Fibroblast of lung (primary cell): ENCODE data around the gene CLPTM1. TPM values are rescaled to one million over a fixed set of nuclear protein-coding genes. Genes with fewer than 3 reads are reported as not detected.

Experiments used
- DNase-seq, 2 donors: peaks; one replicate each; pipeline versions ENCODE4 v3.0.0 to v3.0.0-alpha.2; 2010; ENCODE audit warnings: low read depth in 2 of 2
- H2AFZ ChIP-seq: 2 replicates; pipeline ENCODE4 v1.5.1; 2012; ENCODE audit warnings: low read length, control low read depth, inconsistent platforms
- H3K27ac ChIP-seq: 2 replicates; pipeline ENCODE4 v1.5.1; 2011; ENCODE audit warnings: low read length, control low read depth; ENCODE audit not compliant: insufficient read depth
- H3K27me3 ChIP-seq: 2 replicates; pipeline ENCODE4 v1.5.1; 2011; ENCODE audit warnings: mild to moderate bottlenecking, low read length; ENCODE audit not compliant: control insufficient read depth, insufficient read depth
- H3K36me3 ChIP-seq: 2 replicates; pipeline ENCODE4 v1.5.1; 2011; ENCODE audit warnings: low read length; ENCODE audit not compliant: control insufficient read depth, insufficient read depth
- H3K4me1 ChIP-seq: 2 replicates; pipeline ENCODE4 v1.5.1; 2011; ENCODE audit warnings: low read length; ENCODE audit not compliant: control insufficient read depth, insufficient read depth; ENCODE audit errors: extremely low read depth
- H3K4me2 ChIP-seq: 2 replicates; pipeline ENCODE4 v1.5.1; 2011; ENCODE audit warnings: low read length, control low read depth; ENCODE audit not compliant: insufficient read depth; ENCODE audit errors: extremely low read depth
- H3K4me3 ChIP-seq, 4 experiments: fragments of 200-600 bp in 1 of 4; sonication (generic) in 1 of 4; replicated peaks in 1 of 4; 2 replicates each; pipeline ENCODE4 v1.5.1; 2011 to 2016; ENCODE audit warnings: low read length in 4 of 4, low read depth in 3 of 4, mild to moderate bottlenecking in 3 of 4, control low read depth in 2 of 4, inconsistent platforms in 1 of 4, mixed read lengths in 1 of 4; ENCODE audit not compliant: insufficient read depth in 1 of 4; ENCODE audit errors: control extremely low read depth in 1 of 4
- H3K79me2 ChIP-seq: 2 replicates; pipeline ENCODE4 v1.5.1; 2012; ENCODE audit warnings: mild to moderate bottlenecking, low read length, inconsistent platforms; ENCODE audit not compliant: control insufficient read depth, insufficient read depth
- H3K9ac ChIP-seq: 2 replicates; pipeline ENCODE4 v1.5.1; 2011; ENCODE audit warnings: mild to moderate bottlenecking, low read length, control low read depth; ENCODE audit not compliant: insufficient read depth
- H3K9me3 ChIP-seq: 2 replicates; pipeline ENCODE4 v1.5.1; 2012; ENCODE audit warnings: low read depth, low read length; ENCODE audit not compliant: control insufficient read depth, insufficient read depth
- H4K20me1 ChIP-seq: 2 replicates; pipeline ENCODE4 v1.5.1; 2011; ENCODE audit warnings: low read length; ENCODE audit not compliant: control insufficient read depth, insufficient read depth; ENCODE audit errors: extremely low read depth
- CTCF ChIP-seq, 2 donors: IDR thresholded peaks in 1 of 2; conservative IDR thresholded peaks in 1 of 2; 1 replicate in 1 of 2; 2 replicates in 1 of 2; pipeline ENCODE4 v1.5.1; 2011 to 2012; ENCODE audit warnings: low read length in 2 of 2, control low read depth in 1 of 2, inconsistent platforms in 1 of 2, low read depth in 1 of 2, mild to moderate bottlenecking in 1 of 2
- EZH2 ChIP-seq: IDR thresholded peaks from 2 replicates; pipeline ENCODE4 v1.5.1; 2012; ENCODE audit warnings: low read length, control low read depth, mild to moderate bottlenecking; ENCODE audit errors: missing control alignments
- polyA plus RNA-seq, 2 donors: library from polyadenylated mRNA; depleted of rRNA in 1 of 2; stranded (reverse) in 1 of 2; unstranded in 1 of 2; fragments of >200 nt; gene quantifications; 2 replicates each; pipeline ENCODE4 v1.2.1, GENCODE V29; 2011 to 2012; ENCODE audit warnings: missing spikeins in 1 of 2
- total RNA-seq: library from RNA; depleted of rRNA; stranded (reverse); fragments of >200 nt; gene quantifications from 2 replicates; pipeline ENCODE4 v1.2.1, GENCODE V29; 2014

CLPTM1 gene
- total and polyA plus RNA-seq, 2 donors (not counting 1 experiment from before 2014, with no cell fraction given), result 46.7 to 54.4 TPM

GRCh38 chr19:45040059-45040771 is 85.0 kb downstream of the CLPTM1 start:
- Histone ChIP-seq H3K79me2 (peaks cover 43% of the 10 kb centered on the region), H3K36me3 (peaks cover 15% of the 10 kb centered on the region), H3K4me2 (peak overlapping the region; percentile 98), H3K27ac (peak overlapping the region; percentile 18), H2AFZ (no peak overlapping the region), H3K27me3 (no peaks in the 10 kb centered on the region), H3K9me3 (no peaks in the 10 kb centered on the region), H3K4me3 (peak overlapping the region; percentile 82 to 92 (median 87)), H4K20me1 (no peaks in the 10 kb centered on the region), H3K9ac (no peak overlapping the region), H3K4me1 (peaks cover 7% of the 10 kb centered on the region)
- DNase-seq, result no peak
- TF ChIP-seq EZH2, result no peak
- TF ChIP-seq CTCF (conservative IDR thresholded peaks at IDR 0.05 in 1 of 2, IDR thresholded peaks at IDR 0.05 in 1 of 2; ENCODE audit: low read depth in 1 of 2, low read length in 2 of 2), result no peak

- no peak overlapping the region for H3K27ac ChIP-seq
- H3K4me1 ChIP-seq, result peaks cover 7% of the 10 kb centered on the region
- TF ChIP-seq CTCF (conservative IDR thresholded peaks at IDR 0.05 in 1 of 2, IDR thresholded peaks at IDR 0.05 in 1 of 2; ENCODE audit: low read depth in 1 of 2, low read length in 2 of 2) (no peak), EZH2 (no peak)
- no peak overlapping the region for H3K9ac ChIP-seq
- H3K4me3 ChIP-seq, result no peak overlapping the region
- H3K36me3 ChIP-seq, result peaks cover 21% of the 10 kb centered on the region
- H3K9me3 ChIP-seq, result no peaks in the 10 kb centered on the region
- peaks cover 51% of the 10 kb centered on the region for H3K79me2 ChIP-seq
- H3K4me2 ChIP-seq, result no peak overlapping the region
- no peaks in the 10 kb centered on the region for H3K27me3 ChIP-seq
- no peaks in the 10 kb centered on the region for H4K20me1 ChIP-seq
- H2AFZ ChIP-seq, result no peak overlapping the region
- no peak for DNase-seq
These were observed 85.9 kb downstream of the CLPTM1 start for GRCh38 chr19:45041125-45041524.

Other genes starting within 250 kb of the CLPTM1 start
- 10.8 and 20.6 TPM in 2 replicates for gene BCL3, start 206.7 kb upstream of the CLPTM1 start, total RNA-seq
- 6.8 and 10.7 TPM in 2 replicates for gene BCL3, start 206.7 kb upstream of the CLPTM1 start, polyA plus RNA-seq
- under 0.01 and 0.33 TPM in 2 replicates for gene CBLC, start 177.5 kb upstream of the CLPTM1 start, total RNA-seq
- 0.06 TPM in 1 of 2 replicates, not detected in the other for gene CBLC, start 177.5 kb upstream of the CLPTM1 start, polyA plus RNA-seq
- 20.3 and 29.0 TPM in 2 replicates for gene BCAM, start 146.3 kb upstream of the CLPTM1 start, total RNA-seq
- 7.2 and 12.2 TPM in 2 replicates for gene BCAM, start 146.3 kb upstream of the CLPTM1 start, polyA plus RNA-seq
- gene NECTIN2, start 109.1 kb upstream of the CLPTM1 start, total RNA-seq, result 50.3 and 70.7 TPM in 2 replicates
- gene NECTIN2, start 109.1 kb upstream of the CLPTM1 start, polyA plus RNA-seq, result 59.4 and 77.4 TPM in 2 replicates
- 21.8 and 24.4 TPM in 2 replicates for gene TOMM40, start 64.1 kb upstream of the CLPTM1 start, total RNA-seq
- 32.1 and 57.7 TPM in 2 replicates for gene TOMM40, start 64.1 kb upstream of the CLPTM1 start, polyA plus RNA-seq
- gene APOE, start 49.6 kb upstream of the CLPTM1 start, total RNA-seq, result 35.0 and 339 TPM in 2 replicates
- 1.5 and 13.4 TPM in 2 replicates for gene APOE, start 49.6 kb upstream of the CLPTM1 start, polyA plus RNA-seq
- 2.3 and 8.0 TPM in 2 replicates for gene APOC1, start 40.8 kb upstream of the CLPTM1 start, total RNA-seq
- gene APOC1, start 40.8 kb upstream of the CLPTM1 start, polyA plus RNA-seq, result 1.3 and 2.6 TPM in 2 replicates
- gene APOC4, start 13.1 kb upstream of the CLPTM1 start, total RNA-seq, result not detected in 2 replicates
- not detected in 2 replicates for gene APOC4, start 13.1 kb upstream of the CLPTM1 start, polyA plus RNA-seq
- gene APOC2, start 9.3 kb upstream of the CLPTM1 start, total RNA-seq, result not detected in 2 replicates
- not detected in 2 replicates for gene APOC2, start 9.3 kb upstream of the CLPTM1 start, polyA plus RNA-seq
- gene RELB, start 46.1 kb downstream of the CLPTM1 start, total RNA-seq, result 9.2 and 11.7 TPM in 2 replicates
- gene RELB, start 46.1 kb downstream of the CLPTM1 start, polyA plus RNA-seq, result 2.0 and 2.3 TPM in 2 replicates
- 12.1 and 15.7 TPM in 2 replicates for gene CLASRP, start 83.7 kb downstream of the CLPTM1 start, total RNA-seq
- gene CLASRP, start 83.7 kb downstream of the CLPTM1 start, polyA plus RNA-seq, result 12.1 and 17.9 TPM in 2 replicates
- gene ZNF296, start 121.1 kb downstream of the CLPTM1 start, total RNA-seq, result not detected in 2 replicates
- gene ZNF296, start 121.1 kb downstream of the CLPTM1 start, polyA plus RNA-seq, result 0.03 and 0.08 TPM in 2 replicates
- 12.3 and 15.7 TPM in 2 replicates for gene GEMIN7, start 123.9 kb downstream of the CLPTM1 start, total RNA-seq
- gene GEMIN7, start 123.9 kb downstream of the CLPTM1 start, polyA plus RNA-seq, result 18.0 and 19.0 TPM in 2 replicates
- gene PPP1R37, start 137.8 kb downstream of the CLPTM1 start, total RNA-seq, result 34.4 and 36.0 TPM in 2 replicates
- 11.3 and 12.3 TPM in 2 replicates for gene PPP1R37, start 137.8 kb downstream of the CLPTM1 start, polyA plus RNA-seq
- 0.17 and 0.26 TPM in 2 replicates for gene NKPD1, start 205.6 kb downstream of the CLPTM1 start, total RNA-seq
- gene NKPD1, start 205.6 kb downstream of the CLPTM1 start, polyA plus RNA-seq, result 0.01 TPM in 1 of 2 replicates, not detected in the other
- gene TRAPPC6A, start 222.9 kb downstream of the CLPTM1 start, total RNA-seq, result 15.9 and 20.0 TPM in 2 replicates
- 4.5 and 9.3 TPM in 2 replicates for gene TRAPPC6A, start 222.9 kb downstream of the CLPTM1 start, polyA plus RNA-seq
- 2.6 and 3.8 TPM in 2 replicates for gene BLOC1S3, start 223.4 kb downstream of the CLPTM1 start, total RNA-seq
- gene BLOC1S3, start 223.4 kb downstream of the CLPTM1 start, polyA plus RNA-seq, result 5.2 and 5.6 TPM in 2 replicates